NCI-H774 (cell line): ENCODE data around the gene ASXL3.

Source experiments
- DNase-seq: peaks from one replicate; lab custom pipeline; 2025; lab: John Stamatoyannopoulos, UW

ASXL3 gene

DNA sequence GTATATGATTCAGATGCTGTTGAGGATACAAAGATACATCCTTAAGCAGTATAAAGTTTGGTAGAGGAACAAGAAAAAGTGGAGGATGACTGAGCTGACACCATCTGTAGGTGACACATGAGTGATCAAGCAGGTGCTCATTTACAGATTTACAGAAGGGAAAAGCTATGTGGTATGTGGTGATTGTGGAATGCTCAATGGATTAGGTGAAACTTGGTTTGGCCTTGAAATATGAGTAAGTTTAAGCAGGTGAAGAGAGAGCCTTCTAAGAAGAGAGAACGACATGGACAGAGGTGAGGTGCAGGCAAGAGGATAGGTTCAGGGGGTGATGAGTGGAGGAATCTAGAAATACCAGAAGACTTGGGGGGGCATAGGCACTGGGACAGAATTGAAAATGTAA is 5.9 kb downstream of the ASXL3 start:
- DNase-seq = no peak

DNA sequence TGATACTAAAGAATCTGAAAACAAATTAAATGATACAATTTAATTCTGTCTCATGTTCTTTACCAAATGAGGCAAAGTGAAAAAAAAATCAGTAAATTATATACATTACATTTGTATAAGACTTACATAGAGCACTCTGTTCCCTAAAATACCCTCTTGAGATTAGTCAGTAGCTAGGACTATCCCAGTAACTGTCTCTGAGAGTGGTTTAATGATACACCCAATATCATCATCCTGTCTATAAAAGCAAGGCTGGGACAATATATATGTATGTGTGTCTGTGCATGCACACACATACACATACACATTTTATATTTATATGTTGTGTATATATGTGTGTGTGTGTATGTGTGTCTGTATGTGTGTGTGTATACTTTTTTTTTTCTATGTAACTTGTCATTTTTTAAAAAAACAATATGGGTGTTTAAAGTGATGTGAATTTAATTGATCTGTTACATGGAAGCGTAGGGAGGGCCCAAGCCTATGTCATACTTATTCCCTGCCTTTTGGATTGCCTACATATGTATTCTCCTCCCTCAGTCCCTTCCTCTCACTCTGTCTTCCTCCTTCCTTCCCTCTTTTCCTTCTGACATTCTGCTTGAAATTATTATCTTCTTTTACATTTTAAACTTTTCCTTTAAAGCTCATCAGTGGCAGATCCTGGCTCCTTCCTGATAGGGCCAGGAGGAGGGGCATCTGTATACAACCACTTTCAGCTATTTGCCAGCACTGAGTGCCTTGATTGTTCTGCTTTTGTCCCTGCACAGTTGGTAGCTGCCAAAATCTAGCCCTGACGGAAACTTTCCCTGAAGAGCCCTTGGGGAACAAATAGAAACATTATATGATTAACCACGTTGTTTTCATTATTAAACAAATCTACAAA is 6.8 kb downstream of the ASXL3 start:
- peak; percentile 70 for DNase-seq

DNA sequence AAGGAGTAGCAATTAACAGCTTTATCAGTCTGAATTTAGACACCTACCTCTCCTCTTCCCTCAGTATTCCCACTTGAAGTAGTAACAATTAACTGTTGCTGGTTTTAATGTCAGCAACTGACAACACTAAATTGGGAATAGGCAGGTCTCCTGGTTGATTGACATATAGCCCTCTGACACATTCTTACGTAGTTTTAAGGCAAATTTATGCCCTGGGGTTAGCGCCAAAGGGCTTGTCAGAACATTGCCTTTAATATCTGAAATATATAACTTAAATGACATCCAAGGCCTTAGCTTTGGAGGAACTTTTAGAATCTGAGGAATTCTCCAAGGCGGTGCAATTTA is 7.4 kb downstream of the ASXL3 start:
- DNase-seq = no peak

- no peak for DNase-seq
Measured at GRCh38 chr18:33588361-33588760, 10.3 kb downstream of the ASXL3 start.

DNA sequence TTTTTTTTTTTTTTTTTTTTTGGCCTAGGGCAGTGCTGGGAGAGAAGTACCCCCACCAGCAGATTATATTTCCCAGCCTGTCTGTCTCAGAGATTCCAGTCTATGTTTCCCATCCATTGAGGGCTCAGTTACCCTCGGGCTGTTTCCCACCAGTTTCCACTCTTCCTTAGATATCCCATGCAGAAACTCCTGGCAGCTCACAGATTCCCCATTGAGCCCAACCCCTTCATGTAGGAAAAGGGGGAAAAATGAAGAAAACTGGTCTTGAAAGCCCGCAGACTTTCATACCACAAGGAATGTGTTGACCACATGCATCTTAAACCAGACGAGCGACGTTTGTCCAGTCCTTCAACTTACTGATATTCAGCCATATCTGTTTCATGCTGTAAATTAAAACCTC is 15.2 kb downstream of the ASXL3 start:
- DNase-seq = no peak

DNA sequence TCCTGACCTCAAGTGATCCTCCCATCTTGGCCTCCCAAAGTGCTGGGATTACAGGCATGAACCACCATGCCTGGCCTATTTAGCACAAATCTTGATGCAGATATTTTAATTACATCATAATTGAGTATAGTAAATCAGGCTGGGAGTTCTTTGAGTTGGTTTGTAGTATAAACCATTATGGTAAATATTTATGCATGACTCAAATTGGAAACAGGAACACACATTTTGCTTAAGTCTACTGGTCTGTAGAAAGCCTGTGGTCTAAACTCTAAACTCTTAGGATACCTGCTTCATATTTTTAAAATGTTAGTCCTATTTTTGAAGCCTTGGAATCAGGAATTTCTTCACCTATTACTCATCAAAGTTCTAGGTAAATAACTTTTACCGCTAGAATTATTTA is 16.8 kb downstream of the ASXL3 start:
- DNase-seq = no peak

DNA sequence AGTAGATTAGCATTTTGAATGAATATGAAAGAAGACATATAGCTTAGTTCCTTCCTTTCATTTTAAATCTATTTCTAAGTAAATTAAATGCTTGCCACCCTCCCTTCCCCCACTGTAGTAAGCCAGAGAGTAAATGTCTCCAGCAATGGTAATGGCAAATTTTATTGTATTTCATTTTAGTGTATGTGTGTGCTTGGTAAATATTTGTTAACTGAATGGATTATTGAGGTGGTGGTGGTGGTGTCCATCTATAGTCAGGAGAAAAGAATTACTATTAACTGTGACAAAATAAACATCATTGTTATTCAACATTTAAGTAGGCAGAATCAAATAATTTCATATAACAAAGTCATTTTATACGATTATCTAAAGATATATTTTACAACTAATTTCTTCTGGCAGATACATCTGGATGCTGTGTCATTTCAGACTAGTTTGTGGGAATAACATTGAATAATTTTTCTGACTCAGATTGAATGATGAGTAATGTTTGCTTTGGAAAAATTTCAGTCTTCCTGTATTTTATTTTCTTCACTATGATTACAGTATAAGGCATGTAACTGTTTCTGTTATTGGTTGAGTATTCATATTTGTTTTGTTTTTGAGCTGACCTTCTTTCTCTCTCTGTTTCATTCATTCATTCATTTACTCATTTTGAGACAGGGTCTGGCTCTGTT is 18.3 kb downstream of the ASXL3 start:
- no peak for DNase-seq

DNA sequence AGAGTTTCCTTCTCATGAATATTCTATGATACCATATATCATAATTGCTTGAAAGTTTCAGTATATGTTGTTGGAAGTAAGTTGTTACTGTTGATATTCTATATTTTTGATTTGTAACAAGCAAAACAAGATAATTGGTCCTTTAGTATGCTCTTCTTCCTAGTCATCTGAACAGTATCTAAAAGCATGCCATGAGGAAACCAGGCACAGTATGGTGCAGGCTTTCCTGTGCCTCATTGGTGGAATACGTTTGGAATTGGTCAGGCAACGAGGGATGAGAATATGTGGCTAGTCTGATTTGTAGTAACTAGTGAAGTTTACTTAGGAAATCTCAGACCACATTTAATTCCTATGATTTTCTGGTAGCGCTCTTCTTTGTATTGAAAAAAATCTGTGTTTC is 22.8 kb downstream of the ASXL3 start:
- no peak for DNase-seq

DNA sequence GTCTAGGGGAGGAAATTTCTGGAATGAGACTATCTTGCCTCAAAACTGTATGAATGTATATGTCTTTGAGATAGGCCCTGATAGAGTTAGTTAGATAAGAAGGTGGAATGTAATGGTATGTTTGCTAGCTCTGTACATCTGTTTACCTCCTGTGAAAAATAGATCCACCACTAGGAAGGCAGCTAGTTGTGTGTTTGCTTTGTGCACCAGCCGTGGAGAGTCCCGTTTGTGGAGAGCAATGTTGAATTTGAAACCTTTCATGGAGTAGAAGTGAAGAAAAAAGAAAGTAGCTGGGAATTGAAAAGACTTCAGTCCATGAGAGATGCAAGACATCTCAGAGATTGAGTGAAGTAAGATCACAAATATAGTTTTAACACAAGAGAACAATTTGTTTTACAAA is 25.4 kb downstream of the ASXL3 start:
- DNase-seq = no peak

DNA sequence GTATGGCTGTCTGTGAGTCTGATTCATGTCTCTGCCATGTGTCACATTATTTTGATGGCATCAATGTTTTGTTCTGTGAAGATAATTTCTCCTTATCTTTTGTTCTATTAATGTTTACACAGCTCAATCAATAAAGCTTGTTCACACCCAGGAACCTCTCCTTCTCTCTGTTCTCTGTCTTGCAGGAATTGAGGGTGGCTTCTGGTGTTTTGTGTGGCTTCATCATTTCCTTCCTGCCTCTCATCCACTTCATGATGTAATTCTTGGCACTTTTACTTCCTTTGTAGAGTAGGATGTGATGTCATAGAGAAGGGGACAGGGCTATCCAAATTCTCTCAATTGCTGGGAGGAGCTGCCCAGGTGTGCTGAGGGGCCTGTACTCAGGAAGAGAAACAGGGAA is 27.2 kb downstream of the ASXL3 start:
- no peak for DNase-seq

DNA sequence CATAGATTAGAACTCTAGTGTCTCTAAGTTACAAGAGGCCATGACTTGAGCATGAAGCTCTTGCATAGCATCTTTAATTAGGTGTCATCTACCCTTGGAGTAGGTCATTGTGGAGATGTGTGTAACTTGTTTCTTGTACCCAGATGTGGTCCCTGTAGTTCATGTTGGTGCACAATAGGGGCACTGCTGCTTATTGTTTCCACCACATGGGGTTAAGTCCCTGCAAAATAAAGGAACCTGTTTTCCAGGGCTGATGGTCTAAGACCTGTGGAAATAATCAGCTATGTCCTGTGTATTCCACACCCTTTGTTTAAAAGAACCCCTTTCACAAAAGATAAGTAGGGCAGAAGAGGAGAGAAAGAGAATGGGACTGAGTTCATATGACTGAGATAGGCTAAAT is 28.6 kb downstream of the ASXL3 start:
- DNase-seq = no peak

- DNase-seq = no peak
Measured at GRCh38 chr18:33611525-33612135, 33.6 kb downstream of the ASXL3 start.

DNA sequence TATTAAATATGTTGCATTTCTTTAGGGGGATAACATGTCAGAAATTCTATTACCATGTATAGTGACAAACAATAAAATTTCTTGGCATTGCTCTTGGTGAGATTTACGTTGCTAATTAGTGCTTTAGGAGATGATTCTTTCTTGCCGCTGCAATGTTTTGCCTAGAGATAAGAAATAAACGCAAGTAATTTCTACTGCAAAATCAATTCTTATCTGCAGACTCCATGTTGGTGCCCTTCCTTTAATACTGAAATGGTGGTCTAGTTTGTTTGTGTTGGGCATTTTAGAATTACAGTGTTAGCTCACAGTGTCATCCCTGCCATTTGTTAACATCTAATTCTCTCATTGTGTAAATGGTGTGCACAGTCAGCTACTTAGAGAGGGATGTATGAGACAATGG is 34.6 kb downstream of the ASXL3 start:
- DNase-seq = no peak

- DNase-seq = no peak
Measured at GRCh38 chr18:33616556-33616955, 38.5 kb downstream of the ASXL3 start.

GRCh38 chr18:33627114-33627513 is 49.1 kb downstream of the ASXL3 start:
- DNase-seq = no peak

GRCh38 chr18:33630476-33630875 is 52.5 kb downstream of the ASXL3 start:
- no peak for DNase-seq

DNA sequence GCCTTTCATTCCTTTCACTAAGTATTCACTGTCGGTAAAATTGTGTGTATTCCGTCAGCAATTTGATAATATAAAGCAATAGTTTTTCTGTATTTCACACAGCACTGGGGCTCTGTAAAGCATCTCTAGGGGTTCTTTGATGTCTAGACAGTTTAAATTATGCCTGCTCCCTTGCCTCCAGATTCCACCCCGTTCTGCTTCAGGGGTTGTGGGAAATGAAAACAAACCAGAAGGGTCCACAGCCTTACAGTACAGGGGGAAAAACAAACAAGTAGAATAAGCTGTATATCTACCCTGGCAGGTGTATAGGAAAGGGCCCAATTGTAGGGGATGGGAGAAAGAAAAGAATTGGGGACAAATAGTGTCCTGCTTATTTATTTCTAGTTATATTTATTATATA is 63.1 kb downstream of the ASXL3 start:
- DNase-seq = no peak

DNA sequence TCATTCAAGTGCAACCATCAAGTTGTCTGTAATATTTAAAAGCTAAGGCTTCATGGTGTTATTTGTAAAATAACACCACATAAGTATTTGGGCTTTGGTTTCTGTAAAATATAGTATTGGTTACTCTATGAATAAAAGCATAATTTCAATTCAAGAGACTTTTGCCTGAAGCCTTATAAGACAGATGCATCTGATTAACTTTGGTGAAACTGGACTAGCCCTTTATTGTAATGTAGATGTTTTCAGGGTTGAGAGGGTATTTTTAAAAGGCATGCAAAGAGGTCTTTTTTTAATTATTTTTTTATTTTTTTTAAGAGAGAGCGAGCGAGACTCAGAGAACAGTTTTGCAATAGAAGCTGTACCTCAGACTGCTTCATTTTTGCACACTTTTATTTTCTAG is 66.5 kb downstream of the ASXL3 start:
- DNase-seq = no peak

DNA sequence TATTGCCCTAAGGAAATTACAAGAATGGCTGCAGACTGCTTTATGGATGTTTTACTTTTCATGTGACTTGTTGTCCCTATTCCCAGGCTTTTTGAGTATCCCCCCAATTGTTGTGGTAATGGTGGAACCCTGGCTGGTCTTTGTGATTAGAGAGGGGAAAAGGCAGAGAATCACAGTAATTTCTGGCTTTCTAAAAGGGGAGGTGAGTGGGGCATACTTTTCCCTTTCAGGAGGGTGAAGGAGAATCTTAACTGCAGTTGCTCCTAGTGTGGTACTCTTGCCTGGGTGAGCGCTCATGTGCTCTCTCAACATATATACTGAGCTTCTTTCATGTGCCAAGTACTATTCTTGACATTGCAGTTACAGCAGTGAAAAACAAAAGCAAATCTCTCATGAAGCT is 69.3 kb downstream of the ASXL3 start:
- DNase-seq = no peak

DNA sequence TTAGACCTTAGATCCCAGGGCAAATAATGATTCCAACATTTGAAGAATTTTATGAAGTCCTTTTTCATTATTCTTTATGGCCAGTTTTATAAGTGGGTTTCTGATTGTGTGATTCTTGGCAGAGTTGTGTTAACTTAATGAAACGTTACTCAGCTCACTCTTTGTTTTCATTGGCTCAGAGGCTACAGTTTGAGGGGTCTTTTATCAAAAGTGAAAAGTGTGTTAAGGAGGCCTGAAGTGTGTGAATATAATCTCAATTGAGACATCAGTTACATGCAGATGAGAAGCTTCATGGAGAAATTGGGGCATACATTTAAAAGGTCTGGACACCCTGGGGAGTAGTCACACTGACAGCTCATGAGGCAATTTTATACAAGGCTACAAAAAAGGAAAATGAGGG is 74.6 kb downstream of the ASXL3 start:
- no peak for DNase-seq

DNA sequence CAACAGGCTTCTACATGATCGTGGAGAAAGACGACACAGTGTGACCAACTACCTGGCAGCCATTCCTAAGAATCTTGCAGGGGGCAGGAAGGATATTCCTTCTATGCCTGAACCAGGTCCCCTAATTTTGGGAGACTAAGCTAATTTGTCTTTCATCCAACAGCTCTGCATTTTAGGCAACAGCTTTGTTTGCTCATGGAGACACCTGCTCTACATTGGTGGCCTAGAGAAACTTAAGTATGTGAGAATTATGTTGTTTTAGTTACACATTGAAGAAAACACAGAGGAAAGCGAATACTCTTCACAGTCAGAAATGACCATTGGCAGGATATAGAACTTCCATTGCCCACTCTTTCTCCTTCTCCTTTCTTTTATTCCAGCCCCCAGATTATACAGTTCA is 75.2 kb downstream of the ASXL3 start:
- no peak for DNase-seq

GRCh38 chr18:33656889-33657448 is 79.0 kb downstream of the ASXL3 start:
- no peak for DNase-seq

DNA sequence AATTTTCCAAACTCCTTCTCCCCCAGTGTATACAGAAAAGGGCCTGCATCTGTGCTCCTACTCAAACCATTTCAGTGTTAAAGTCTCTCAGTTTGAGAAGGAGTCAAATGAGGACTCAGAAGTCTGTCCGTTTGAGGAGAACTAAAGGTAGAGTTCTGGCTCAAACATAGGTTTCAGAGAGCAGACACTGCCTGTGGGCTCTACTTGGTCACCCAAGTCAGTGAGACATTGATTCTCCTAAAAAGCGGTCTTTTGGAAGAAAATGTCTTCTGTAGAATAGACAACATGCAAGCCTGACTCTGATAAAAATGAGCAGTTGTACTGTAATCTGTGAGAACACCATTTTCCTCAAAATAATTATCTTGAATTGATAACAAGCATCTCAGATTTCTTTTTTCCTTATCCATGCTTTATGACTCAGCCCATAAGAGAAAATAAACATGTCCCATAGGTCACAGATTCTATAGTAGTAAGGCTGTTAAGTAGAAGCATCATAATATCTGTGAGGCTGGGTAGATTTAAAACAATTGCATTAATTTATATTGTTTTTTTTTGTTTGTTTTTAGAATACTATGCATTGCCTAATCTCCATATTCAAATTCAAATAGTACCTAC is 82.8 kb downstream of the ASXL3 start:
- DNase-seq = no peak
